ENCODE results near the gene SEC16A. TPM values are rescaled to one million over a fixed set of nuclear protein-coding genes. Genes with fewer than 3 reads are reported as not detected.
"Not testable (repeated sequence)": the region's sequence is repeated elsewhere in the genome, so short reads cannot be mapped to it uniquely, and the experiment has no call there.

SEC16A gene
- total RNA-seq, 1 donor from 2014 or later: 66.1 TPM

GRCh38 chr9:136411378-136411777, 71.5 kb downstream of the SEC16A start:
- Histone ChIP-seq H3K4me1 (peaks cover 9 to 19% of the 10 kb centered on the region in 2 donors), H3K9me3 (no peaks in the 10 kb centered on the region), H3K27ac (no peak overlapping the region), H3K36me3 (peaks cover 44 to 47% of the 10 kb centered on the region in 2 donors), H3K4me3 (peak overlapping the region; percentile 72 to 92), H3K27me3 (no peaks in the 10 kb centered on the region)
- intact Hi-C loops (cut with DNase I): loop anchor here (2.0 to 5.0 kb wide), 2 partner anchors 27 to 71 kb away; partner anchors contain the start of genes INPP5E and SEC16A
- DNase-seq (ENCODE audit: low spot score in 2 of 2): no peak
- TF ChIP-seq CTCF (IDR thresholded peaks at IDR 0.05): no peak

- Histone ChIP-seq H3K4me1 (peaks cover 9 to 19% of the 10 kb centered on the region in 2 donors), H3K36me3 (peaks cover 43 to 46% of the 10 kb centered on the region in 2 donors), H3K4me3 (peak within 1 kb of the TSS; percentile 72 to 92), H3K27ac (peak within 1 kb of the TSS; percentile 77 to 80), H3K27me3 (no peaks in the 10 kb centered on the region), H3K9me3 (no peaks in the 10 kb centered on the region)
- DNase-seq (ENCODE audit: low spot score in 2 of 2): peak; percentile 67 to 96
- intact Hi-C loops (cut with DNase I): loop anchor here (1.0 to 5.0 kb wide), 4 partner anchors 10 to 72 kb away; partner anchors contain the start of genes DNLZ, INPP5E, SEC16A and SNAPC4
- TF ChIP-seq CTCF (IDR thresholded peaks at IDR 0.05): no peak
Measured at GRCh38 chr9:136410500-136411287, 72.1 kb downstream of the SEC16A start, which contains the start of the genes ENTR1 and PMPCA. Gene ENTR1, minus strand, starts transcription at chr9:136410614. Its CDS starts 217 bp downstream, at chr9:136410397. Gene PMPCA, plus strand, starts transcription at chr9:136410658. Its CDS starts 11 bp downstream, at chr9:136410669.

- TF ChIP-seq CTCF (IDR thresholded peaks at IDR 0.05): peak in 1 of 3 experiments; percentile 4
- peaks cover 42 to 46% of the 10 kb centered on the region in 2 donors for H3K36me3 ChIP-seq
- H3K9me3 ChIP-seq: no peaks in the 10 kb centered on the region
- intact Hi-C loops (cut with DNase I): loop anchor here (1.0 to 5.0 kb wide), 4 partner anchors 10 to 72 kb away; partner anchors contain the start of genes DNLZ, INPP5E, SEC16A and SNAPC4
- peaks cover 9 to 19% of the 10 kb centered on the region in 2 donors for H3K4me1 ChIP-seq
- peak in 1 of 2 donors; percentile 67 for DNase-seq (ENCODE audit: low spot score in 2 of 2)
- peak overlapping the region; percentile 60 to 77 for H3K27ac ChIP-seq
- peak overlapping the region; percentile 72 to 92 for H3K4me3 ChIP-seq
- H3K27me3 ChIP-seq: no peaks in the 10 kb centered on the region
Measured at GRCh38 chr9:136409557-136410455, 73.0 kb downstream of the SEC16A start.

GRCh38 chr9:136407911-136408310, 74.9 kb downstream of the SEC16A start:
- Histone ChIP-seq H3K27ac (no peak overlapping the region), H3K4me3 (no peak overlapping the region), H3K9me3 (no peaks in the 10 kb centered on the region), H3K27me3 (no peaks in the 10 kb centered on the region), H3K36me3 (peaks cover 29 to 40% of the 10 kb centered on the region in 2 donors), H3K4me1 (peaks cover 9 to 19% of the 10 kb centered on the region in 2 donors)
- TF ChIP-seq CTCF (IDR thresholded peaks at IDR 0.05): no peak
- intact Hi-C loops (cut with DNase I): no loop called here
- DNase-seq (ENCODE audit: low spot score in 2 of 2): no peak

- not testable (repeated sequence) for H3K4me3 ChIP-seq
Measured at GRCh38 chr9:136407061-136407460, 75.8 kb downstream of the SEC16A start.

GRCh38 chr9:136405904-136406303, 76.9 kb downstream of the SEC16A start:
- intact Hi-C loops (cut with DNase I); H3K27me3 ChIP-seq; H3K4me3 ChIP-seq; H3K4me1 ChIP-seq; H3K27ac ChIP-seq; H3K9me3 ChIP-seq; DNase-seq (ENCODE audit: low spot score in 2 of 2): not testable (repeated sequence)
- peaks cover 27 to 41% of the 10 kb centered on the region in 2 donors for H3K36me3 ChIP-seq

More at GRCh38 chr9:136407061-136407460, 75.8 kb downstream of the SEC16A start:
- peaks cover 9 to 19% of the 10 kb centered on the region in 2 donors for H3K4me1 ChIP-seq
- peak in 1 of 2 donors; percentile 61 for DNase-seq (ENCODE audit: low spot score in 2 of 2)
- H3K27me3 ChIP-seq; H3K27ac ChIP-seq; H3K9me3 ChIP-seq; intact Hi-C loops (cut with DNase I): not testable (repeated sequence)
- H3K36me3 ChIP-seq: peaks cover 27 to 38% of the 10 kb centered on the region in 2 donors
